SK-N-SH (cell line): Measurements from ENCODE around the gene RMI2. TPM values are rescaled to one million over a fixed set of nuclear protein-coding genes. Genes with fewer than 3 reads are reported as not detected.

Experiments used
- CTCF ChIA-PET: fragments of 300-600, 350-600 bp; formaldehyde crosslinking; extraction: SDS; loops from one replicate; lab custom pipeline; 2021; lab: Yijun Ruan, JAX
- POLR2A ChIA-PET: fragments of 350-600 bp; sonication (Branson Sonifier 250); formaldehyde crosslinking; extraction: SDS; loops from one replicate; lab custom pipeline; 2020; ENCODE audit warnings: antibody characterized with exemption, inconsistent platforms; lab: Yijun Ruan, JAX
- DNase-seq: peaks from one replicate; pipeline ENCODE4 v3.0.0; 2012
- H2AFZ ChIP-seq: fragments of 200-600 bp; sonication (generic); 2 replicates; pipeline ENCODE4 v1.8.1; 2016; ENCODE audit warnings: antibody characterized with exemption, mild to moderate bottlenecking, low read depth
- H3F3A ChIP-seq: fragments of 200-600 bp; sonication (generic); replicated peaks from 2 replicates; pipeline ENCODE3; 2016; ENCODE audit warnings: antibody characterized with exemption, mild to moderate bottlenecking; ENCODE audit not compliant: insufficient read depth
- H3K27ac ChIP-seq, 2 experiments: fragments of 200-500 bp in 1 of 2; fragments of 200-600 bp in 1 of 2; sonication (Bioruptor generic) in 1 of 2; sonication (generic), shearing (Covaris generic) in 1 of 2; 2 replicates each; pipeline versions ENCODE4 v1.5.1 to v1.6.1; 2014 to 2016; ENCODE audit warnings: low read depth in 2 of 2, inconsistent platforms in 1 of 2, low read length in 1 of 2, mild to moderate bottlenecking in 1 of 2, mixed read lengths in 1 of 2
- H3K27me3 ChIP-seq: fragments of 200-600 bp; sonication (generic), shearing (Covaris generic); 2 replicates; pipeline ENCODE4 v1.6.1; 2016; ENCODE audit warnings: mixed run types; ENCODE audit not compliant: insufficient read depth
- H3K36me3 ChIP-seq, 2 experiments: fragments of 200-500 bp in 1 of 2; fragments of 200-600 bp in 1 of 2; sonication (Bioruptor generic) in 1 of 2; sonication (generic) in 1 of 2; replicated peaks in 1 of 2; 2 replicates each; pipeline versions ENCODE3 to v1.5.1; 2014 to 2016; ENCODE audit warnings: low read length in 1 of 2, mild to moderate bottlenecking in 1 of 2; ENCODE audit not compliant: insufficient read depth in 2 of 2, control insufficient read depth in 1 of 2
- H3K4me1 ChIP-seq, 2 experiments: fragments of 200-500 bp in 1 of 2; fragments of 200-600 bp in 1 of 2; sonication (Bioruptor generic) in 1 of 2; sonication (generic), shearing (Covaris generic) in 1 of 2; 2 replicates each; pipeline versions ENCODE4 v1.5.1 to v1.6.1; 2014 to 2016; ENCODE audit warnings: low read depth in 1 of 2, low read length in 1 of 2, mixed run types in 1 of 2; ENCODE audit not compliant: insufficient read depth in 2 of 2, control insufficient read depth in 1 of 2
- H3K4me2 ChIP-seq: fragments of 200-600 bp; sonication (generic), shearing (Covaris generic); 2 replicates; pipeline ENCODE4 v1.6.1; 2017; ENCODE audit warnings: mixed run types
- H3K4me3 ChIP-seq, 2 experiments: fragments of 200-500 bp in 1 of 2; fragments of 200-600 bp in 1 of 2; sonication (Bioruptor generic) in 1 of 2; sonication (generic), shearing (Covaris generic) in 1 of 2; 2 replicates each; pipeline versions ENCODE4 v1.5.1 to v1.8.1; 2014 to 2016; ENCODE audit warnings: low read depth in 2 of 2, inconsistent platforms in 1 of 2, low read length in 1 of 2, mild to moderate bottlenecking in 1 of 2, mixed read lengths in 1 of 2, moderate library complexity in 1 of 2
- H3K79me2 ChIP-seq: fragments of 200-600 bp; sonication (generic); 2 replicates; pipeline ENCODE4 v1.8.1; 2017; ENCODE audit warnings: mild to moderate bottlenecking; ENCODE audit not compliant: insufficient read depth
- H3K9ac ChIP-seq: fragments of 200-600 bp; sonication (generic); 2 replicates; pipeline ENCODE4 v1.6.1; 2017; ENCODE audit warnings: mixed run types
- H3K9me2 ChIP-seq: fragments of 200-600 bp; sonication (generic); 2 replicates; pipeline ENCODE4 v1.6.1; 2017; ENCODE audit warnings: mixed run types
- H3K9me3 ChIP-seq: fragments of 200-600 bp; sonication (generic); 2 replicates; pipeline ENCODE4 v1.6.1; 2017; ENCODE audit warnings: mixed run types, mild to moderate bottlenecking, moderate library complexity
- H4K20me1 ChIP-seq: fragments of 200-600 bp; sonication (generic); 2 replicates; pipeline ENCODE4 v1.6.1; 2017; ENCODE audit warnings: mild to moderate bottlenecking, mixed run types; ENCODE audit not compliant: insufficient read depth
- CTCF ChIP-seq: fragments of 200-600 bp; sonication (generic); IDR thresholded peaks from 2 replicates; pipeline ENCODE4 v1.6.1; 2017; ENCODE audit warnings: antibody characterized with exemption, mild to moderate bottlenecking, moderate library complexity
- ELF1 ChIP-seq: IDR thresholded peaks from 2 replicates; pipeline ENCODE4 v1.4.0; 2012
- EP300 ChIP-seq, 2 experiments: IDR thresholded peaks; 2 replicates each; pipeline versions ENCODE4 v1.4.0 to v1.6.1; 2012; ENCODE audit warnings: borderline replicate concordance in 1 of 2, low read depth in 1 of 2, low read length in 1 of 2
- FOSL2 ChIP-seq: IDR thresholded peaks from 2 replicates; pipeline ENCODE4 v1.4.0; 2012; ENCODE audit warnings: low read depth, mild to moderate bottlenecking, moderate library complexity, borderline replicate concordance
- GABPA ChIP-seq: IDR thresholded peaks from 2 replicates; pipeline ENCODE4 v1.4.0; 2012; ENCODE audit warnings: low read depth, mild to moderate bottlenecking
- GATA2 ChIP-seq: sonication (generic); formaldehyde crosslinking; IDR thresholded peaks from 2 replicates; pipeline ENCODE4 v1.5.0; 2020; ENCODE audit warnings: mild to moderate bottlenecking, missing genetic modification reagents
- MAX ChIP-seq: IDR thresholded peaks from 2 replicates; pipeline ENCODE4 v1.4.0; 2012; ENCODE audit warnings: low read depth
- MEF2A ChIP-seq: IDR thresholded peaks from 2 replicates; pipeline ENCODE4 v1.4.0; 2012; ENCODE audit warnings: low read depth, borderline replicate concordance
- MXI1 ChIP-seq: IDR thresholded peaks from 2 replicates; pipeline ENCODE4 v1.6.1; 2012; ENCODE audit warnings: mild to moderate bottlenecking, low read depth, low read length, improper control_type of control experiment
- POLR2AphosphoS5 ChIP-seq: IDR thresholded peaks from 2 replicates; pipeline ENCODE4 v1.6.1; 2012; ENCODE audit warnings: low read depth, low read length
- RAD21 ChIP-seq: IDR thresholded peaks from 2 replicates; pipeline ENCODE4 v1.6.1; 2012; ENCODE audit warnings: mild to moderate bottlenecking, low read length
- RFX5 ChIP-seq: IDR thresholded peaks from 2 replicates; pipeline ENCODE4 v1.6.1; 2012; ENCODE audit warnings: mild to moderate bottlenecking, improper control_type of control experiment, low read length
- RXRA ChIP-seq: IDR thresholded peaks from 2 replicates; pipeline ENCODE4 v1.4.0; 2012; ENCODE audit warnings: low read depth, mild to moderate bottlenecking, borderline replicate concordance
- SMC3 ChIP-seq: IDR thresholded peaks from 2 replicates; pipeline ENCODE4 v1.6.1; 2012; ENCODE audit warnings: low read depth, low read length, improper control_type of control experiment
- TAF1 ChIP-seq: IDR thresholded peaks from 2 replicates; pipeline ENCODE4 v1.6.1; 2012; ENCODE audit warnings: low read depth, mild to moderate bottlenecking, low read length, moderate library complexity, borderline replicate concordance
- TEAD4 ChIP-seq: IDR thresholded peaks from 2 replicates; pipeline ENCODE4 v1.4.0; 2012; ENCODE audit warnings: mild to moderate bottlenecking, borderline replicate concordance; ENCODE audit not compliant: insufficient read depth
- USF1 ChIP-seq: IDR thresholded peaks from 2 replicates; pipeline ENCODE4 v1.4.0; 2012; ENCODE audit warnings: low read depth, borderline replicate concordance
- USF2 ChIP-seq: fragments of 150-350 bp; IDR thresholded peaks from 2 replicates; pipeline ENCODE4 v1.6.1; 2017; ENCODE audit warnings: antibody characterized with exemption, low read length, low read depth, borderline replicate concordance
- WGBS: methylation state at CpG from one replicate; pipeline ENCODE4 v1.1.6; 2017; ENCODE audit warnings: low lambda C conversion rate; 5-methylcytosine and 5-hydroxymethylcytosine counted together
- polyA plus RNA-seq, 3 experiments: library from polyadenylated mRNA; depleted of rRNA; stranded (reverse); fragments of >200 nt; gene quantifications; 2 replicates each; pipeline ENCODE4 v1.2.3, GENCODE V29; 2012

Gene RMI2
- polyA plus RNA-seq, 1 of the 3 experiments (the other 2 are of a cell fraction): 8.5 TPM

GRCh38 chr16:11393366-11393765, 48.1 kb downstream of the RMI2 start:
- WGBS: 82% methylated on average over 11 of the region's 11 CpGs
- H3K9me2 ChIP-seq: no peaks in the 10 kb centered on the region
- H3K27ac ChIP-seq: no peak overlapping the region
- H3F3A ChIP-seq: no peaks in the 10 kb centered on the region
- no peak overlapping the region for H2AFZ ChIP-seq
- no peaks in the 10 kb centered on the region for H3K9me3 ChIP-seq
- CTCF ChIA-PET: interaction anchor here (1.4 to 2.7 kb wide), 2 partner anchors 139 to 322 kb away, joined by 4 to 11 read pairs; no protein-coding TSS in a partner anchor
- H4K20me1 ChIP-seq: no peaks in the 10 kb centered on the region
- no peaks in the 10 kb centered on the region for H3K79me2 ChIP-seq
- POLR2A ChIA-PET: no interaction called here
- H3K9ac ChIP-seq: no peak overlapping the region
- peak; percentile 10 for DNase-seq
- H3K4me3 ChIP-seq: no peak overlapping the region
- peaks cover 0 to 25% of the 10 kb centered on the region in 2 experiments; a peak in 1 of 4 replicates for H3K4me1 ChIP-seq
- H3K27me3 ChIP-seq: no peaks in the 10 kb centered on the region
- no peak overlapping the region for H3K4me2 ChIP-seq
- no peaks in the 10 kb centered on the region for H3K36me3 ChIP-seq
- TF ChIP-seq GABPA (no peak), EP300 (IDR thresholded peaks at IDR 0.05; ENCODE audit: borderline replicate concordance in 1 of 2, low read depth in 1 of 2, low read length in 1 of 2) (no peak), SMC3 (no peak), RFX5 (no peak), MXI1 (no peak), MEF2A (no peak), GATA2 (no peak), RXRA (no peak), CTCF (no peak), ELF1 (no peak), MAX (no peak), USF1 (no peak), TAF1 (no peak), FOSL2 (no peak), RAD21 (no peak), POLR2AphosphoS5 (no peak), USF2 (no peak), TEAD4 (no peak)
